Immature natural killer cell (primary cell): ENCODE results near the gene EML3. TPM values are rescaled to one million over a fixed set of nuclear protein-coding genes. Genes with fewer than 3 reads are reported as not detected.

Experiments
- DNase-seq, 3 donors: peaks; one replicate each; pipeline ENCODE4 v3.0.0; 2022; ENCODE audit warnings: mixed read lengths in 1 of 3
- H3K27ac Mint-ChIP-seq, 6 donors: one replicate each; pipeline ENCODE4 v1.8.0; 2020; ENCODE audit warnings: mixed read lengths in 6 of 6, mild to moderate bottlenecking in 5 of 6, inconsistent platforms in 4 of 6, moderate library complexity in 3 of 6
- H3K27me3 Mint-ChIP-seq, 3 donors: one replicate each; pipeline ENCODE4 v1.8.0; 2020 to 2021; ENCODE audit warnings: low read depth in 3 of 3, mild to moderate bottlenecking in 3 of 3, mixed read lengths in 3 of 3, moderate library complexity in 3 of 3, inconsistent platforms in 1 of 3
- H3K36me3 Mint-ChIP-seq, 3 donors: one replicate each; pipeline ENCODE4 v1.8.0; 2020; ENCODE audit warnings: mixed read lengths in 3 of 3, inconsistent platforms in 2 of 3, mild to moderate bottlenecking in 2 of 3
- H3K4me1 Mint-ChIP-seq, 2 donors: one replicate each; pipeline ENCODE4 v1.8.0; 2020; ENCODE audit warnings: inconsistent platforms in 2 of 2, mild to moderate bottlenecking in 2 of 2, mixed read lengths in 2 of 2, moderate library complexity in 1 of 2
- H3K4me3 Mint-ChIP-seq, 5 donors: one replicate each; pipeline ENCODE4 v1.8.0; 2020; ENCODE audit warnings: mild to moderate bottlenecking in 5 of 5, mixed read lengths in 5 of 5, inconsistent platforms in 3 of 5, moderate library complexity in 3 of 5
- H3K9me3 Mint-ChIP-seq, 6 donors: one replicate each; pipeline ENCODE4 v1.8.0; 2020; ENCODE audit warnings: mild to moderate bottlenecking in 6 of 6, mixed read lengths in 6 of 6, inconsistent platforms in 4 of 6, moderate library complexity in 3 of 6
- polyA plus RNA-seq, 3 donors: library from polyadenylated mRNA; unstranded; fragments of 300-500 nt; fragmentation: Illumina TruSeq; gene quantifications; one replicate each; pipeline ENCODE4 v1.2.3, GENCODE V29; 2021

The EML3 gene
- polyA plus RNA-seq, 3 donors from 2014 or later = 15.9 to 25.8 (median 17.9) TPM

GRCh38 chr11:62556108-62556874, 56.3 kb downstream of the EML3 start:
- H3K4me1 Mint-ChIP-seq = peaks cover 96 to 98% of the 10 kb centered on the region in 2 donors

GRCh38 chr11:62555464-62556107, 57.0 kb downstream of the EML3 start:
- peaks cover 0 to 2% (median 0%) of the 10 kb centered on the region in 6 donors for H3K9me3 Mint-ChIP-seq
- peak overlapping the region; percentile 81 to 87 (median 87) for H3K4me3 Mint-ChIP-seq
- peaks cover 9 to 14% (median 10%) of the 10 kb centered on the region in 3 donors for H3K36me3 Mint-ChIP-seq
- peaks cover 98 to 100% of the 10 kb centered on the region in 2 donors for H3K4me1 Mint-ChIP-seq
- peaks cover 19 to 30% (median 21%) of the 10 kb centered on the region in 3 donors for H3K27me3 Mint-ChIP-seq
- peak; percentile 77 to 81 (median 78) for DNase-seq
- peak overlapping the region; percentile 92 to 98 (median 96) for H3K27ac Mint-ChIP-seq

More at GRCh38 chr11:62556108-62556874, 56.3 kb downstream of the EML3 start:
- peak; percentile 86 to 89 (median 88) for DNase-seq
- Mint-ChIP-seq H3K27ac (peak overlapping the region; percentile 92 to 98 (median 96)), H3K9me3 (peaks cover 0 to 2% (median 0%) of the 10 kb centered on the region in 6 donors), H3K4me3 (peak overlapping the region; percentile 81 to 87 (median 87)), H3K27me3 (peaks cover 19 to 30% (median 21%) of the 10 kb centered on the region in 3 donors), H3K36me3 (peaks cover 9 to 16% (median 10%) of the 10 kb centered on the region in 3 donors)

- no peak for DNase-seq
- Mint-ChIP-seq H3K4me3 (peak overlapping the region; percentile 81 to 87 (median 87)), H3K27ac (peak overlapping the region; percentile 92 to 98 (median 96)), H3K36me3 (peaks cover 3 to 6% (median 5%) of the 10 kb centered on the region in 3 donors), H3K4me1 (peaks cover 88 to 91% of the 10 kb centered on the region in 2 donors), H3K27me3 (peaks cover 19 to 30% (median 21%) of the 10 kb centered on the region in 3 donors), H3K9me3 (peaks cover 0 to 2% (median 0%) of the 10 kb centered on the region in 6 donors)
These were observed 58.0 kb downstream of the EML3 start for GRCh38 chr11:62554387-62555167.

- no peaks in the 10 kb centered on the region for H3K36me3 Mint-ChIP-seq
- H3K9me3 Mint-ChIP-seq = peaks cover 0 to 2% (median 0%) of the 10 kb centered on the region in 6 donors
- peak overlapping the region; percentile 81 to 87 (median 87) for H3K4me3 Mint-ChIP-seq
- H3K27me3 Mint-ChIP-seq = peaks cover 19 to 27% (median 21%) of the 10 kb centered on the region in 3 donors
- peak overlapping the region; percentile 92 to 98 (median 96) for H3K27ac Mint-ChIP-seq
- DNase-seq = no peak
- peaks cover 81 to 84% of the 10 kb centered on the region in 2 donors for H3K4me1 Mint-ChIP-seq
These were observed 58.7 kb downstream of the EML3 start for GRCh38 chr11:62553839-62554361.

GRCh38 chr11:62553080-62553838, 59.3 kb downstream of the EML3 start:
- DNase-seq = peak; percentile 35 to 52 (median 36)
- peaks cover 0 to 2% (median 0%) of the 10 kb centered on the region in 6 donors for H3K9me3 Mint-ChIP-seq
- H3K4me1 Mint-ChIP-seq = peaks cover 75 to 83% of the 10 kb centered on the region in 2 donors
- peak overlapping the region; percentile 92 to 98 (median 96) for H3K27ac Mint-ChIP-seq
- no peaks in the 10 kb centered on the region for H3K36me3 Mint-ChIP-seq
- H3K4me3 Mint-ChIP-seq = peak overlapping the region; percentile 81 to 87 (median 87)
- peaks cover 17 to 26% (median 21%) of the 10 kb centered on the region in 3 donors for H3K27me3 Mint-ChIP-seq

GRCh38 chr11:62552485-62553079, 60.0 kb downstream of the EML3 start:
- peak overlapping the region; percentile 92 to 98 (median 96) for H3K27ac Mint-ChIP-seq
- peaks cover 75 to 83% of the 10 kb centered on the region in 2 donors for H3K4me1 Mint-ChIP-seq
- peaks cover 0 to 2% (median 0%) of the 10 kb centered on the region in 6 donors for H3K9me3 Mint-ChIP-seq
- peak overlapping the region; percentile 81 to 87 (median 87) for H3K4me3 Mint-ChIP-seq
- H3K27me3 Mint-ChIP-seq = peaks cover 12 to 23% (median 16%) of the 10 kb centered on the region in 3 donors
- no peak for DNase-seq
- no peaks in the 10 kb centered on the region for H3K36me3 Mint-ChIP-seq

Other genes with a start within 250 kb of the EML3 start
- gene SCGB1A1, start 193.7 kb downstream of the EML3 start, polyA plus RNA-seq = not detected
- 100 to 1,000 TPM in 1 of 3 donors, 10 to 100 TPM in 2; 45.0 to 217 (median 57.2) TPM for gene AHNAK, start 66.0 kb downstream of the EML3 start, polyA plus RNA-seq
- gene EEF1G, start 38.9 kb downstream of the EML3 start, polyA plus RNA-seq = 100 to 1,000 TPM; 628 to 849 (median 821) TPM
- 10 to 100 TPM in 2 of 3 donors, 1 to 10 TPM in 1; 7.3 to 16.2 (median 12.5) TPM for gene TUT1, start 21.3 kb downstream of the EML3 start, polyA plus RNA-seq
- gene MTA2, start 10.9 kb downstream of the EML3 start, polyA plus RNA-seq = 10 to 100 TPM in 2 of 3 donors, 1 to 10 TPM in 1; 9.7 to 48.4 (median 22.4) TPM
- 1 to 10 TPM in 2 of 3 donors, under 1 TPM in 1; 0.17 to 2.1 (median 1.6) TPM for gene ROM1, start 482 bp upstream of the EML3 start, polyA plus RNA-seq
- 10 to 100 TPM; 35.5 to 54.1 (median 49.7) TPM for gene B3GAT3, start 9.2 kb upstream of the EML3 start, polyA plus RNA-seq
- 100 to 1,000 TPM; 135 to 246 (median 167) TPM for gene GANAB, start 33.8 kb upstream of the EML3 start, polyA plus RNA-seq
- 10 to 100 TPM; 19.1 to 43.9 (median 22.4) TPM for gene INTS5, start 40.5 kb upstream of the EML3 start, polyA plus RNA-seq
- 100 to 1,000 TPM; 125 to 152 (median 136) TPM for gene C11orf98, start 52.4 kb upstream of the EML3 start, polyA plus RNA-seq
- gene CSKMT, start 52.5 kb upstream of the EML3 start, polyA plus RNA-seq = 1 to 10 TPM in 2 of 3 donors, not detected in 1; 2.1 to 4.4 TPM
- gene UQCC3, start 58.9 kb upstream of the EML3 start, polyA plus RNA-seq = 10 to 100 TPM; 13.9 to 18.0 (median 14.0) TPM
- 10 to 100 TPM in 1 of 3 donors, 1 to 10 TPM in 2; 6.3 to 11.4 (median 6.5) TPM for gene LBHD1, start 59.5 kb upstream of the EML3 start, polyA plus RNA-seq
- gene UBXN1, start 66.3 kb upstream of the EML3 start, polyA plus RNA-seq = 100 to 1,000 TPM in 2 of 3 donors, 10 to 100 TPM in 1; 93.1 to 152 (median 152) TPM
- gene LRRN4CL, start 76.8 kb upstream of the EML3 start, polyA plus RNA-seq = not detected
- 10 to 100 TPM; 52.5 to 54.1 (median 53.6) TPM for gene BSCL2, start 94.6 kb upstream of the EML3 start, polyA plus RNA-seq
- gene GNG3, start 94.9 kb upstream of the EML3 start, polyA plus RNA-seq = not detected
- 1 to 10 TPM in 2 of 3 donors, under 1 TPM in 1; 0.97 to 4.8 (median 1.1) TPM for gene HNRNPUL2, start 114.7 kb upstream of the EML3 start, polyA plus RNA-seq
- 10 to 100 TPM; 11.2 to 19.0 (median 14.5) TPM for gene TTC9C, start 115.7 kb upstream of the EML3 start, polyA plus RNA-seq
- gene ZBTB3, start 141.4 kb upstream of the EML3 start, polyA plus RNA-seq = 10 to 100 TPM in 1 of 3 donors, 1 to 10 TPM in 2; 4.1 to 14.2 (median 5.5) TPM
- gene POLR2G, start 148.8 kb upstream of the EML3 start, polyA plus RNA-seq = 100 to 1,000 TPM; 397 to 564 (median 472) TPM
- gene TAF6L, start 158.6 kb upstream of the EML3 start, polyA plus RNA-seq = 1 to 10 TPM; 3.8 to 9.6 (median 7.3) TPM
- 100 to 1,000 TPM; 162 to 290 (median 174) TPM for gene TMEM179B, start 174.6 kb upstream of the EML3 start, polyA plus RNA-seq
- gene TMEM223, start 179.2 kb upstream of the EML3 start, polyA plus RNA-seq = 10 to 100 TPM; 47.9 to 69.7 (median 63.2) TPM
- gene NXF1, start 192.7 kb upstream of the EML3 start, polyA plus RNA-seq = 10 to 100 TPM; 42.9 to 73.3 (median 66.0) TPM
- 10 to 100 TPM; 46.9 to 47.7 (median 47.6) TPM for gene STX5, start 219.3 kb upstream of the EML3 start, polyA plus RNA-seq
- gene TEX54, start 220.1 kb upstream of the EML3 start, polyA plus RNA-seq = 1 to 10 TPM in 2 of 3 donors, not detected in 1; 2.0 to 3.1 TPM
- gene WDR74, start 226.8 kb upstream of the EML3 start, polyA plus RNA-seq = 10 to 100 TPM; 28.8 to 39.0 (median 31.9) TPM